ENCODE results near the gene TRIP11. TPM values are rescaled to one million over a fixed set of nuclear protein-coding genes. Genes with fewer than 3 reads are reported as not detected.

The TRIP11 gene
- total and polyA plus RNA-seq, 2 experiments from 2014 or later = 39.2 to 44.7 TPM

DNA sequence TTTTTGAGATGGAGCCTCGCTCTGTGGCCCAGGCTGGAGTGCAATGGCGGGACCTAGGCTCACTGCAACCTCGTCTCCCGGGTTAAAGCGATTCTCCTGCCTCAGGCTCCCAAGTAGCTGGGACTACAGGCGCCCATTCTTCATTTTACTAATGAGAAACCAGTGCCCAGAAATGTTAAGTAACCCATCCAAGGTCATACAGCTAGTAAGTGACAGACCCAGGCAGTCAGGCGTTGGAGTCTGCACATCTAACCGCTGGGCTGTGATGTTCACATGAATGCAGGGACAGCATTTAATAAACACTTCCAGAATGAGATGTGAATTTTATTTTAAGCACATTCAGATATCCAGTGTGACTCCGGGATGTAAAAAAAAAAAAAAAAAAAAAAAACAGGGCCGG lies 1.3 kb upstream of the TRIP11 start:
- DNase-seq (ENCODE audit: low spot score) = no peak
- WGBS (ENCODE audit: low lambda C conversion rate, missing lambda C conversion rate) = 94% methylated on average over 10 of the region's 10 CpGs
- H3K79me2 ChIP-seq = peaks cover 44% of the 10 kb centered on the region
- TF ChIP-seq, protein P1, sequence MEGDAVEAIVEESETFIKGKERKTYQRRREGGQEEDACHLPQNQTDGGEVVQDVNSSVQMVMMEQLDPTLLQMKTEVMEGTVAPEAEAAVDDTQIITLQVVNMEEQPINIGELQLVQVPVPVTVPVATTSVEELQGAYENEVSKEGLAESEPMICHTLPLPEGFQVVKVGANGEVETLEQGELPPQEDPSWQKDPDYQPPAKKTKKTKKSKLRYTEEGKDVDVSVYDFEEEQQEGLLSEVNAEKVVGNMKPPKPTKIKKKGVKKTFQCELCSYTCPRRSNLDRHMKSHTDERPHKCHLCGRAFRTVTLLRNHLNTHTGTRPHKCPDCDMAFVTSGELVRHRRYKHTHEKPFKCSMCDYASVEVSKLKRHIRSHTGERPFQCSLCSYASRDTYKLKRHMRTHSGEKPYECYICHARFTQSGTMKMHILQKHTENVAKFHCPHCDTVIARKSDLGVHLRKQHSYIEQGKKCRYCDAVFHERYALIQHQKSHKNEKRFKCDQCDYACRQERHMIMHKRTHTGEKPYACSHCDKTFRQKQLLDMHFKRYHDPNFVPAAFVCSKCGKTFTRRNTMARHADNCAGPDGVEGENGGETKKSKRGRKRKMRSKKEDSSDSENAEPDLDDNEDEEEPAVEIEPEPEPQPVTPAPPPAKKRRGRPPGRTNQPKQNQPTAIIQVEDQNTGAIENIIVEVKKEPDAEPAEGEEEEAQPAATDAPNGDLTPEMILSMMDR (IDR thresholded peaks at IDR 0.05; ENCODE audit: poor library complexity) = no peak
- TF ChIP-seq EZH2 (IDR thresholded peaks at IDR 0.05; ENCODE audit: borderline replicate concordance) (no peak), EZH2phosphoT487 (IDR thresholded peaks at IDR 0.05; ENCODE audit: low read depth, severe bottlenecking, unreplicated experiment) (no peak)
- peak overlapping the region; percentile 67 for H2AFZ ChIP-seq
- peak overlapping the region; percentile 99 for H3K27ac ChIP-seq
- no peak overlapping the region for H3K4me3 ChIP-seq
- peaks cover 24% of the 10 kb centered on the region for H3K4me1 ChIP-seq (ENCODE audit: insufficient read depth)
- H3K9me3 ChIP-seq (ENCODE audit: low read depth) = no peaks in the 10 kb centered on the region
- peaks cover 21% of the 10 kb centered on the region for H4K20me1 ChIP-seq (ENCODE audit: insufficient read depth, poor library complexity, severe bottlenecking)
- peak overlapping the region; percentile 86 for H3K4me2 ChIP-seq
- H3K27me3 ChIP-seq = no peaks in the 10 kb centered on the region
- no peaks in the 10 kb centered on the region for H3K9me2 ChIP-seq (replicated peaks; ENCODE audit: insufficient read depth)
- no peaks in the 10 kb centered on the region for H3K36me3 ChIP-seq (replicated peaks; ENCODE audit: insufficient read depth, low read depth)

DNA sequence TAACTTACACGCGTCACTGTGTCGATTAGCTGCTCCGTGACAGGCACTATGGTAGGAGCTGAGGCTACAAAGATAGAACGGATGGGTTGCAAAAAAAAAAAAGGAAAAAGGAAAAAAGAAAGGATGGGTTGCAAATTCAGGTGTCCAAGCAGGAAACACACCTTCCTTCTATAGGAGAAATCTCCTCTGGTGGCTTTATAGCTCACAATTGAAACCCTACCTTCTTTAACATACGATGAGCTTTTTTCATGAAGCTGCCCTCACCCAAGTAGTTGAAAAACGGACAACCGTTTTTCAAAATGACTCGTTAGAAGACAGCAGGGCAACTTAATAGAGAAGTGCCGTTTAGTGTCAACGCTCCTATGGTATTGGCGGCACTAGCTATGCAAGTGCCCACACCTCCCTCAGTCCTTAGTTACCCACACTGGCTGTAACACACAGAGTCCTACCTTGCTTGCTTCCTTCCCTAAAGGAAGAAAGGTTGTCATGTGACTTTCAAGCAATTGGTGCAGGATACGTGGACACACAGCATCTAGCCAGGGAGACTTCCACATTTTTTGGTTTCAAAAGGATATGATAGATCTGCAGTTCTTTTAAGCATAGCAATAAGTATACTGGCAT lies 682 bp upstream of the TRIP11 start:
- H3K9me3 ChIP-seq (ENCODE audit: low read depth) = no peaks in the 10 kb centered on the region
- peaks cover 28% of the 10 kb centered on the region for H4K20me1 ChIP-seq (ENCODE audit: insufficient read depth, poor library complexity, severe bottlenecking)
- 3% methylated on average over 13 of the region's 13 CpGs for WGBS (ENCODE audit: low lambda C conversion rate, missing lambda C conversion rate)
- DNase-seq (ENCODE audit: low spot score) = peak; percentile 37
- H3K4me2 ChIP-seq = peak overlapping the region; percentile 86
- TF ChIP-seq, protein P1 (IDR thresholded peaks at IDR 0.05; ENCODE audit: poor library complexity) = no peak
- TF ChIP-seq EZH2phosphoT487 (IDR thresholded peaks at IDR 0.05; ENCODE audit: low read depth, severe bottlenecking, unreplicated experiment) (no peak), EZH2 (IDR thresholded peaks at IDR 0.05; ENCODE audit: borderline replicate concordance) (no peak)
- no peaks in the 10 kb centered on the region for H3K36me3 ChIP-seq (replicated peaks; ENCODE audit: insufficient read depth, low read depth)
- H3K27me3 ChIP-seq = no peaks in the 10 kb centered on the region
- peak overlapping the region; percentile 99 for H3K27ac ChIP-seq
- peaks cover 51% of the 10 kb centered on the region for H3K79me2 ChIP-seq
- H3K9me2 ChIP-seq (replicated peaks; ENCODE audit: insufficient read depth) = no peaks in the 10 kb centered on the region
- peak overlapping the region; percentile 47 for H3K4me3 ChIP-seq
- peak overlapping the region; percentile 67 for H2AFZ ChIP-seq
- peaks cover 30% of the 10 kb centered on the region for H3K4me1 ChIP-seq (ENCODE audit: insufficient read depth)

DNA sequence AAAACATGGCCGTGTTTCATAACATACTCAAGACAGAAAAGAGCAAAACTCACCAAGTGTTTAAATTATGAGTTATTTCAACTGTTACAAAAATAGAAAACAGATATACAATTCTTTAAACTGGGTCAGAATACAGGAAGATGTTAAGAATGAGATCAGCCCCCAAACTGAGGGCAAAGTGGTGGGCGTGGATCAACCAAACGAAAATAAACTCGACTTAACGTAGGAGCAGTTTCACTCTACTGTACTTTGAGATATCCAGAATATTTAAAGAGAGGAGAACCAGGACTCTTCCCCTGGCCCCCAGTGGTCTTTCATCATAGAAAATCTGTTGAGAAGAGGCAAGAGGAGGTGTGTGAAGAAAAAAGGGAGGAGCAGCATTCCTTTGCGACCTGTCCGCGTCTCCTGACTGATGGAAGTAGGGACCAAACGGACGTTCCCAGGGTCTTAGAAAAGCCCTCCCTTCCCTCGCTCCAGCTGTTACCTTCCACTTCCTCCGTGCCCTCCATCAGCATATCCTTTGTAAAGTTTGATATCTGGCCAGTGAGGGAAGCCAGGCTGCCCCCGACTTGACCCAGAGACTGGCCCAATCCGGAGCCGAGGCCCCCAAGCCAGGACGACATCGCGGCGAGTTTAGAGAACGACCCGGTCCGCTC lies 668 bp downstream of the TRIP11 start:
- peak overlapping the region; percentile 57 for H3K4me3 ChIP-seq
- no peaks in the 10 kb centered on the region for H3K27me3 ChIP-seq
- H3K4me2 ChIP-seq = peak overlapping the region; percentile 86
- 2% methylated on average over 22 of the region's 22 CpGs for WGBS (ENCODE audit: low lambda C conversion rate, missing lambda C conversion rate)
- H3K9me3 ChIP-seq (ENCODE audit: low read depth) = no peaks in the 10 kb centered on the region
- H3K9me2 ChIP-seq (replicated peaks; ENCODE audit: insufficient read depth) = no peaks in the 10 kb centered on the region
- H4K20me1 ChIP-seq (ENCODE audit: insufficient read depth, poor library complexity, severe bottlenecking) = peaks cover 28% of the 10 kb centered on the region
- H2AFZ ChIP-seq = peak overlapping the region; percentile 91
- TF ChIP-seq EZH2 (IDR thresholded peaks at IDR 0.05; ENCODE audit: borderline replicate concordance) = no peak
- TF ChIP-seq EZH2phosphoT487 (IDR thresholded peaks at IDR 0.05; ENCODE audit: low read depth, severe bottlenecking, unreplicated experiment) = no peak
- TF ChIP-seq, protein P1 (IDR thresholded peaks at IDR 0.05; ENCODE audit: poor library complexity) = no peak
- DNase-seq (ENCODE audit: low spot score) = peak; percentile 78
- no peaks in the 10 kb centered on the region for H3K36me3 ChIP-seq (replicated peaks; ENCODE audit: insufficient read depth, low read depth)
- peaks cover 30% of the 10 kb centered on the region for H3K4me1 ChIP-seq (ENCODE audit: insufficient read depth)
- H3K79me2 ChIP-seq = peaks cover 64% of the 10 kb centered on the region
- H3K27ac ChIP-seq = peak overlapping the region; percentile 99

All from hepatocyte (in vitro differentiated cells).